ENCODE results near the gene ACACA. TPM values are rescaled to one million over a fixed set of nuclear protein-coding genes. Genes with fewer than 3 reads are reported as not detected.

ACACA gene
- total RNA-seq, 3 donors from 2014 or later (not counting 1 experiment from before 2014, with no cell fraction given), result 22.9 to 23.9 (median 23.6) TPM

DNA sequence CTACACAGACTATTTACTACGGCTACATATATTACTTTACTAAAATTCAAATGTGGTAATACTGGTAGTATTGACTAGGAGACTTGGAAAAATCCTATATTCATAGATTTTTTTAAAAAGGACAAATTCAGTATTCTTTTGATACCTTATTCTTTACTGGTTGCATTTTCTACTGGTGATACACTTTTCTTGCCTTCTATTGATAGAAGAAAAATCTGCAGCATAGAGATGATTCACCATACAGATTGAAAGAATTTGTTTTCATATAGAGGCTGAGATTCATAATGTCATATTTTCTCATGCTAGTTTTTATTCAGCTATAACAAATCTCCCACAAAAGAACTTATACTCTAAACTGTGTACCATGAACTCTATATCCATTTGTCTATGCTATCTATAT, 226.3 kb downstream of the ACACA start:
- H3K4me1 Mint-ChIP-seq, result no peaks in the 10 kb centered on the region
- Histone ChIP-seq H3K27ac (ENCODE audit: low read length) (no peak overlapping the region), H3K36me3 (ENCODE audit: control insufficient read depth, insufficient read depth, low read length) (peaks cover 13% of the 10 kb centered on the region), H3K4me1 (ENCODE audit: control insufficient read depth, insufficient read depth, low read length) (no peaks in the 10 kb centered on the region), H3K27me3 (ENCODE audit: control insufficient read depth, insufficient read depth, low read length) (no peaks in the 10 kb centered on the region), H3K4me3 (ENCODE audit: low read length) (no peak overlapping the region), H3K9me3 (ENCODE audit: control insufficient read depth, insufficient read depth, low read length) (no peaks in the 10 kb centered on the region)
- DNase-seq (no peak), ATAC-seq (no peak)
- H3K36me3 Mint-ChIP-seq, result no peaks in the 10 kb centered on the region
- H3K27ac Mint-ChIP-seq, result no peak overlapping the region
- H3K4me3 Mint-ChIP-seq, result no peak overlapping the region
- H3K9me3 Mint-ChIP-seq, result no peaks in the 10 kb centered on the region
- H3K27me3 Mint-ChIP-seq (ENCODE audit: low read depth in 2 of 2), result no peaks in the 10 kb centered on the region
- intact Hi-C loops (cut with micrococcal nuclease), result no loop called here
- no CpG with 5 or more reads among the region's 1 CpG for WGBS (ENCODE audit: insufficient coverage)
- TF ChIP-seq, protein P1, sequence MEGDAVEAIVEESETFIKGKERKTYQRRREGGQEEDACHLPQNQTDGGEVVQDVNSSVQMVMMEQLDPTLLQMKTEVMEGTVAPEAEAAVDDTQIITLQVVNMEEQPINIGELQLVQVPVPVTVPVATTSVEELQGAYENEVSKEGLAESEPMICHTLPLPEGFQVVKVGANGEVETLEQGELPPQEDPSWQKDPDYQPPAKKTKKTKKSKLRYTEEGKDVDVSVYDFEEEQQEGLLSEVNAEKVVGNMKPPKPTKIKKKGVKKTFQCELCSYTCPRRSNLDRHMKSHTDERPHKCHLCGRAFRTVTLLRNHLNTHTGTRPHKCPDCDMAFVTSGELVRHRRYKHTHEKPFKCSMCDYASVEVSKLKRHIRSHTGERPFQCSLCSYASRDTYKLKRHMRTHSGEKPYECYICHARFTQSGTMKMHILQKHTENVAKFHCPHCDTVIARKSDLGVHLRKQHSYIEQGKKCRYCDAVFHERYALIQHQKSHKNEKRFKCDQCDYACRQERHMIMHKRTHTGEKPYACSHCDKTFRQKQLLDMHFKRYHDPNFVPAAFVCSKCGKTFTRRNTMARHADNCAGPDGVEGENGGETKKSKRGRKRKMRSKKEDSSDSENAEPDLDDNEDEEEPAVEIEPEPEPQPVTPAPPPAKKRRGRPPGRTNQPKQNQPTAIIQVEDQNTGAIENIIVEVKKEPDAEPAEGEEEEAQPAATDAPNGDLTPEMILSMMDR (IDR thresholded peaks at IDR 0.05), result no peak

GRCh38 chr17:37179893-37180292, 226.7 kb downstream of the ACACA start:
- Mint-ChIP-seq H3K36me3 (no peaks in the 10 kb centered on the region), H3K4me3 (no peak overlapping the region), H3K27ac (no peak overlapping the region), H3K4me1 (no peaks in the 10 kb centered on the region), H3K9me3 (no peaks in the 10 kb centered on the region), H3K27me3 (ENCODE audit: low read depth in 2 of 2) (no peaks in the 10 kb centered on the region)
- no peak overlapping the region for H3K4me3 ChIP-seq (ENCODE audit: low read length)
- DNase-seq (no peak), ATAC-seq (no peak)
- no peaks in the 10 kb centered on the region for H3K9me3 ChIP-seq (ENCODE audit: control insufficient read depth, insufficient read depth, low read length)
- H3K27ac ChIP-seq (ENCODE audit: low read length), result no peak overlapping the region
- H3K27me3 ChIP-seq (ENCODE audit: control insufficient read depth, insufficient read depth, low read length), result no peaks in the 10 kb centered on the region
- TF ChIP-seq, protein P1 (IDR thresholded peaks at IDR 0.05), result no peak
- no peaks in the 10 kb centered on the region for H3K4me1 ChIP-seq (ENCODE audit: control insufficient read depth, insufficient read depth, low read length)
- WGBS (ENCODE audit: insufficient coverage), result no CpG with 5 or more reads among the region's 1 CpG
- H3K36me3 ChIP-seq (ENCODE audit: control insufficient read depth, insufficient read depth, low read length), result peaks cover 14% of the 10 kb centered on the region
- intact Hi-C loops (cut with micrococcal nuclease), result no loop called here

GRCh38 chr17:37177254-37177870, 229.3 kb downstream of the ACACA start:
- TF ChIP-seq, protein P1 (IDR thresholded peaks at IDR 0.05), result no peak
- no peaks in the 10 kb centered on the region for H3K27me3 Mint-ChIP-seq (ENCODE audit: low read depth in 2 of 2)
- H3K9me3 ChIP-seq (ENCODE audit: control insufficient read depth, insufficient read depth, low read length), result no peaks in the 10 kb centered on the region
- H3K36me3 ChIP-seq (ENCODE audit: control insufficient read depth, insufficient read depth, low read length), result peaks cover 15% of the 10 kb centered on the region
- no peak for ATAC-seq
- intact Hi-C loops (cut with micrococcal nuclease), result no loop called here
- no peaks in the 10 kb centered on the region for H3K27me3 ChIP-seq (ENCODE audit: control insufficient read depth, insufficient read depth, low read length)
- no peak overlapping the region for H3K27ac Mint-ChIP-seq
- H3K36me3 Mint-ChIP-seq, result no peaks in the 10 kb centered on the region
- no peaks in the 10 kb centered on the region for H3K4me1 ChIP-seq (ENCODE audit: control insufficient read depth, insufficient read depth, low read length)
- H3K9me3 Mint-ChIP-seq, result no peaks in the 10 kb centered on the region
- H3K4me1 Mint-ChIP-seq, result no peaks in the 10 kb centered on the region
- H3K4me3 Mint-ChIP-seq, result no peak overlapping the region
- no peak overlapping the region for H3K4me3 ChIP-seq (ENCODE audit: low read length)
- no peak for DNase-seq
- 89% methylated on average over 4 of the region's 5 CpGs for WGBS (ENCODE audit: insufficient coverage)
- H3K27ac ChIP-seq (ENCODE audit: low read length), result no peak overlapping the region

DNA sequence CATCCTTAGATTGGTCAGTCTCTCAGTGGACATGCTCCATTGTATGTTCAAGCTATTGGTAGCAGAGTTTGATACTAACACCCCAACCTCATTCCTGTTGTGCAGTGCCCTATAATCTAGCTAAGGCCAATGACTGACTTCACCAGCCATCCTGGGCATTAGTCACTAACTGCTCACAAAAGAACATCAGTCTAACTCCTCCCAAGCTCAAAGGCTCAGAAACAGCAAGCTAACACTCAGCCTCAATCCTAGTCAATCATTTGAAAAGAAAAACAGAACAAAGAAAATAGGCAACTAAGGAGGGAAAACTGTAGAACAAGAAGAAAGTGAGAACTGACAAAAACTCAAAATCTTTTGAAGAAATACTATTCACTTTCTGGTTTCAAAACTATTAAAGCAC, 229.9 kb downstream of the ACACA start:
- Mint-ChIP-seq H3K4me3 (no peak overlapping the region), H3K36me3 (no peaks in the 10 kb centered on the region), H3K9me3 (no peaks in the 10 kb centered on the region), H3K27me3 (ENCODE audit: low read depth in 2 of 2) (no peaks in the 10 kb centered on the region), H3K4me1 (no peaks in the 10 kb centered on the region), H3K27ac (no peak overlapping the region)
- H3K4me3 ChIP-seq (ENCODE audit: low read length), result no peak overlapping the region
- ATAC-seq (no peak), DNase-seq (no peak)
- intact Hi-C loops (cut with micrococcal nuclease), result no loop called here
- H3K4me1 ChIP-seq (ENCODE audit: control insufficient read depth, insufficient read depth, low read length), result no peaks in the 10 kb centered on the region
- no peak overlapping the region for H3K27ac ChIP-seq (ENCODE audit: low read length)
- peaks cover 15% of the 10 kb centered on the region for H3K36me3 ChIP-seq (ENCODE audit: control insufficient read depth, insufficient read depth, low read length)
- no peaks in the 10 kb centered on the region for H3K27me3 ChIP-seq (ENCODE audit: control insufficient read depth, insufficient read depth, low read length)
- TF ChIP-seq, protein P1 (IDR thresholded peaks at IDR 0.05), result no peak
- H3K9me3 ChIP-seq (ENCODE audit: control insufficient read depth, insufficient read depth, low read length), result no peaks in the 10 kb centered on the region
